ENCODE measurements around the gene CASKIN1.

CASKIN1 gene

GRCh38 chr16:2194852-2195321, 1.5 kb downstream of the CASKIN1 start:
- DNase-seq (ENCODE audit: low read depth), result no peak
- no peak overlapping the region for H3K4me3 ChIP-seq (ENCODE audit: low read depth, low read length)
- in situ Hi-C loops (cut with HindIII; ENCODE audit: low sequenced_read_pairs), result no loop called here
- peak; percentile 34 for TF ChIP-seq CTCF (IDR thresholded peaks at IDR 0.05; ENCODE audit: low read depth, low read length, missing control alignments)

GRCh38 chr16:2194166-2194834, 2.1 kb downstream of the CASKIN1 start:
- in situ Hi-C loops (cut with HindIII; ENCODE audit: low sequenced_read_pairs), result no loop called here
- no peak for DNase-seq (ENCODE audit: low read depth)
- no peak for TF ChIP-seq CTCF (IDR thresholded peaks at IDR 0.05; ENCODE audit: low read depth, low read length, missing control alignments)
- no peak overlapping the region for H3K4me3 ChIP-seq (ENCODE audit: low read depth, low read length)

GRCh38 chr16:2191446-2191706, 5.0 kb downstream of the CASKIN1 start:
- in situ Hi-C loops (cut with HindIII; ENCODE audit: low sequenced_read_pairs), result no loop called here
- H3K4me3 ChIP-seq (ENCODE audit: low read depth, low read length), result no peak overlapping the region
- no peak for TF ChIP-seq CTCF (IDR thresholded peaks at IDR 0.05; ENCODE audit: low read depth, low read length, missing control alignments)
- no peak for DNase-seq (ENCODE audit: low read depth)

- TF ChIP-seq CTCF (IDR thresholded peaks at IDR 0.05; ENCODE audit: low read depth, low read length, missing control alignments), result no peak
- in situ Hi-C loops (cut with HindIII; ENCODE audit: low sequenced_read_pairs), result no loop called here
- DNase-seq (ENCODE audit: low read depth), result no peak
- no peak overlapping the region for H3K4me3 ChIP-seq (ENCODE audit: low read depth, low read length)
Observed at GRCh38 chr16:2190659-2191445, 5.6 kb downstream of the CASKIN1 start.

GRCh38 chr16:2190002-2190658, 6.3 kb downstream of the CASKIN1 start:
- TF ChIP-seq CTCF (IDR thresholded peaks at IDR 0.05; ENCODE audit: low read depth, low read length, missing control alignments), result no peak
- no peak for DNase-seq (ENCODE audit: low read depth)
- in situ Hi-C loops (cut with HindIII; ENCODE audit: low sequenced_read_pairs), result no loop called here
- H3K4me3 ChIP-seq (ENCODE audit: low read depth, low read length), result no peak overlapping the region

GRCh38 chr16:2189252-2189893, 7.0 kb downstream of the CASKIN1 start:
- no peak for DNase-seq (ENCODE audit: low read depth)
- in situ Hi-C loops (cut with HindIII; ENCODE audit: low sequenced_read_pairs), result no loop called here
- H3K4me3 ChIP-seq (ENCODE audit: low read depth, low read length), result no peak overlapping the region
- TF ChIP-seq CTCF (IDR thresholded peaks at IDR 0.05; ENCODE audit: low read depth, low read length, missing control alignments), result no peak
